Left colon (tissue), 2 donors: ENCODE data around the gene ACAD10. TPM values are rescaled to one million over a fixed set of nuclear protein-coding genes. Genes with fewer than 3 reads are reported as not detected.
A peak's percentile ranks its signal among the peaks of the same experiment; 100 is the strongest.
"Not testable (repeated sequence)": the region's sequence is repeated elsewhere in the genome, so short reads cannot be mapped to it uniquely, and the experiment has no call there.

Source experiments
- ATAC-seq: fragments of 200-7000 bp; cut with Tn5 transposase; one replicate; pipeline ENCODE4 v1.9.1; 2020; ENCODE audit warnings: mild to moderate bottlenecking, moderate library complexity
- DNase-seq, 2 donors: peaks; one replicate each; pipeline ENCODE4 v3.0.0-alpha.2; 2020
- intact Hi-C, 2 donors: fragments of 100-400 bp; cut with DNase I in 1 of 2; cut with micrococcal nuclease in 1 of 2; formaldehyde crosslinking; loops; one replicate each; pipeline versions ENCODE4 v1.11.2 to v1.14.0; 2022; cut with DNase I, micrococcal nuclease
- total RNA-seq, 2 donors: library from RNA; stranded (reverse); fragmentation: NEBNext Ultra II Directional; extraction: Animal tissue kit (Norgen Biotek cat#: 25700); gene quantifications; one replicate each; pipeline ENCODE4 v1.2.1, GENCODE V29; 2021
- donor health status: DM: no; HTN: no; CAD: no.
- donor health status: DM: yes; HTN: yes; CAD: no.

Gene ACAD10
- total RNA-seq, 2 donors from 2014 or later: 39.5 to 44.1 TPM

- ATAC-seq, intact Hi-C loops, DNase-seq: not testable (repeated sequence)
Measured at GRCh38 chr12:111739524-111739923, 53.7 kb downstream of the ACAD10 start.

GRCh38 chr12:111741235-111741812 is 55.5 kb downstream of the ACAD10 start:
- ATAC-seq (peak; percentile 91), DNase-seq (peak in 1 of 2 donors; percentile 62)
- intact Hi-C loops: no loop called here

GRCh38 chr12:111745211-111745610 is 59.4 kb downstream of the ACAD10 start:
- no peak for DNase-seq

GRCh38 chr12:111747333-111747732 is 61.5 kb downstream of the ACAD10 start:
- DNase-seq: no peak
- no peak for ATAC-seq
- intact Hi-C loops: no loop called here

More at GRCh38 chr12:111745211-111745610, 59.4 kb downstream of the ACAD10 start:
- no peak for ATAC-seq
- intact Hi-C loops: no loop called here

- no peak for DNase-seq
- ATAC-seq: no peak
- intact Hi-C loops: no loop called here
Measured at GRCh38 chr12:111748151-111748672, 62.4 kb downstream of the ACAD10 start.

GRCh38 chr12:111748867-111749266 is 63.0 kb downstream of the ACAD10 start:
- intact Hi-C loops: no loop called here
- DNase-seq (no peak), ATAC-seq (no peak)

GRCh38 chr12:111749391-111749790 is 63.5 kb downstream of the ACAD10 start:
- ATAC-seq (no peak), DNase-seq (no peak)
- intact Hi-C loops: no loop called here

GRCh38 chr12:111753144-111753881 is 67.5 kb downstream of the ACAD10 start:
- intact Hi-C loops: loop anchor here (10.0 kb wide), 2 partner anchors 51 to 61 kb away; no protein-coding TSS in a partner anchor
- DNase-seq (peak; percentile 53 to 73), ATAC-seq (peak; percentile 97)

GRCh38 chr12:111754671-111755070 is 68.8 kb downstream of the ACAD10 start:
- DNase-seq: no peak
- intact Hi-C loops: loop anchor here (10.0 kb wide), 2 partner anchors 50 to 60 kb away; no protein-coding TSS in a partner anchor
- no peak for ATAC-seq

GRCh38 chr12:111756196-111756595 is 70.3 kb downstream of the ACAD10 start:
- DNase-seq (no peak), ATAC-seq (no peak)
- intact Hi-C loops: loop anchor here (10.0 kb wide), 2 partner anchors 49 to 59 kb away; no protein-coding TSS in a partner anchor

- ATAC-seq (no peak), DNase-seq (no peak)
- intact Hi-C loops: loop anchor here (10.0 kb wide), 2 partner anchors 48 to 58 kb away; no protein-coding TSS in a partner anchor
Measured at GRCh38 chr12:111756681-111757080, 70.8 kb downstream of the ACAD10 start.

- peak; percentile 56 to 59 for DNase-seq
- intact Hi-C loops: loop anchor here (10.0 kb wide), 2 partner anchors 47 to 57 kb away; no protein-coding TSS in a partner anchor
- ATAC-seq: no peak
Measured at GRCh38 chr12:111757361-111758119, 71.7 kb downstream of the ACAD10 start.

GRCh38 chr12:111758120-111758561 is 72.3 kb downstream of the ACAD10 start:
- intact Hi-C loops: loop anchor here (10.0 kb wide), 2 partner anchors 47 to 57 kb away; no protein-coding TSS in a partner anchor
- ATAC-seq (no peak), DNase-seq (no peak)

GRCh38 chr12:111759271-111759670 is 73.4 kb downstream of the ACAD10 start:
- ATAC-seq (no peak), DNase-seq (no peak)
- intact Hi-C loops: loop anchor here (10.0 kb wide), 2 partner anchors 46 to 56 kb away; no protein-coding TSS in a partner anchor

GRCh38 chr12:111759991-111760390 is 74.1 kb downstream of the ACAD10 start:
- ATAC-seq (no peak), DNase-seq (no peak)
- intact Hi-C loops: loop anchor here (10.0 kb wide), 2 partner anchors 45 to 55 kb away; no protein-coding TSS in a partner anchor

GRCh38 chr12:111761099-111761498 is 75.2 kb downstream of the ACAD10 start:
- intact Hi-C loops: no loop called here
- peak; percentile 59 for ATAC-seq

GRCh38 chr12:111761706-111762105 is 75.9 kb downstream of the ACAD10 start:
- DNase-seq (no peak), ATAC-seq (no peak)
- intact Hi-C loops: no loop called here

More at GRCh38 chr12:111761099-111761498, 75.2 kb downstream of the ACAD10 start:
- DNase-seq: peak in 1 of 2 donors; percentile 54

- DNase-seq, ATAC-seq, intact Hi-C loops: not testable (repeated sequence)
Measured at GRCh38 chr12:111763552-111763951, 77.7 kb downstream of the ACAD10 start.
